HCT116 (cell line): ENCODE results near the gene ZNF438. TPM values are rescaled to one million over a fixed set of nuclear protein-coding genes. Genes with fewer than 3 reads are reported as not detected.

Source experiments
- ATAC-seq: fragments of 200-7000 bp; cut with Tn5 transposase; 2 replicates; pipeline ENCODE4 v1.9.1; 2020; ENCODE audit warnings: mild to moderate bottlenecking, moderate library complexity
- BruUV-seq: library from RNA; stranded (reverse); fragments of 400-500 nt; replicated peaks from 2 replicates; lab custom pipeline; 2021; lab: Mats Ljungman, UMichigan
- CTCF ChIA-PET: fragments of 300-600 bp; sonication (Branson Sonifier 250); formaldehyde crosslinking; loops from one replicate; lab custom pipeline; 2021; ENCODE audit warnings: antibody characterized with exemption; lab: Charles Lee
- POLR2A ChIA-PET: fragments of 300-600, 350-600 bp; sonication (Branson Sonifier 250); formaldehyde crosslinking; loops from one replicate; lab custom pipeline; 2021; ENCODE audit warnings: antibody characterized with exemption; lab: Charles Lee
- RAD21 ChIA-PET, 2 experiments: fragments of 300-600 bp; sonication (Branson Sonifier 250); formaldehyde crosslinking; loops; one replicate each; lab custom pipeline; 2023; ENCODE audit warnings: low total read pairs in 2 of 2; ENCODE audit not compliant: uncharacterized antibody in 2 of 2, unreplicated experiment in 2 of 2, low non-redundant PET in 1 of 2; lab: Charles Lee
- DNase-seq: peaks from one replicate; pipeline ENCODE4 v3.0.0-alpha.2; 2010; ENCODE audit warnings: low read depth, low spot score
- H2AFZ ChIP-seq: fragments of 200-600 bp; shearing (Covaris generic), sonication (generic); 2 replicates; pipeline ENCODE4 v1.6.1; 2017; ENCODE audit warnings: low read depth, mixed run types, mixed read lengths, antibody characterized with exemption, low read length; ENCODE audit not compliant: poor library complexity, severe bottlenecking
- H3K27ac ChIP-seq: 2 replicates; pipeline ENCODE4 v1.5.1; 2012; ENCODE audit warnings: low read depth, low read length
- H3K27me3 ChIP-seq: fragments of 200-600 bp; sonication (generic); 2 replicates; pipeline ENCODE4 v1.6.1; 2016; ENCODE audit warnings: mixed run types, low read length, mixed read lengths; ENCODE audit not compliant: insufficient read depth
- H3K36me3 ChIP-seq, 2 experiments: fragments of 200-500 bp in 1 of 2; fragments of 200-600 bp in 1 of 2; sonication (Bioruptor generic) in 1 of 2; sonication (generic) in 1 of 2; 2 replicates each; pipeline versions ENCODE4 v1.5.1 to v1.6.1; 2014 to 2016; ENCODE audit warnings: low read length in 2 of 2, inconsistent platforms in 1 of 2, mixed read lengths in 1 of 2, mixed run types in 1 of 2; ENCODE audit not compliant: insufficient read depth in 2 of 2, control insufficient read depth in 1 of 2
- H3K4me1 ChIP-seq, 2 experiments: fragments of 200-600 bp in 1 of 2; sonication (generic) in 1 of 2; 2 replicates each; pipeline versions ENCODE4 v1.5.1 to v1.6.1; 2012 to 2017; ENCODE audit warnings: low read length in 2 of 2, inconsistent platforms in 1 of 2, mild to moderate bottlenecking in 1 of 2, mixed read lengths in 1 of 2, mixed run types in 1 of 2, moderate library complexity in 1 of 2; ENCODE audit not compliant: insufficient read depth in 2 of 2, control insufficient read depth in 1 of 2
- H3K4me2 ChIP-seq: fragments of 200-600 bp; sonication (generic); 2 replicates; pipeline ENCODE4 v1.6.1; 2017; ENCODE audit warnings: mixed run types, low read length, mixed read lengths
- H3K4me3 ChIP-seq, 2 experiments: fragments of 200-600 bp in 1 of 2; sonication (generic) in 1 of 2; replicated peaks in 1 of 2; 2 replicates each; pipeline ENCODE4 v1.5.1; 2011 to 2016; ENCODE audit warnings: low read length in 2 of 2, control low read depth in 1 of 2, low read depth in 1 of 2, mild to moderate bottlenecking in 1 of 2, mixed read lengths in 1 of 2, mixed run types in 1 of 2
- H3K79me2 ChIP-seq: fragments of 200-600 bp; sonication (generic); 2 replicates; pipeline ENCODE4 v1.6.1; 2017; ENCODE audit warnings: mild to moderate bottlenecking, mixed run types, low read length, moderate library complexity, mixed read lengths; ENCODE audit not compliant: insufficient read depth
- H3K9ac ChIP-seq: fragments of 200-600 bp; sonication (generic); 2 replicates; pipeline ENCODE4 v1.6.1; 2016; ENCODE audit warnings: low read length, mixed read lengths
- H3K9me2 ChIP-seq: fragments of 200-600 bp; sonication (generic), shearing (Covaris generic); 2 replicates; pipeline ENCODE4 v1.6.1; 2017; ENCODE audit warnings: mixed run types, mild to moderate bottlenecking, moderate library complexity; ENCODE audit not compliant: insufficient read depth
- H3K9me3 ChIP-seq, 2 experiments: fragments of 200-500 bp in 1 of 2; fragments of 200-600 bp in 1 of 2; sonication (Bioruptor generic) in 1 of 2; sonication (generic) in 1 of 2; 2 replicates each; pipeline ENCODE4 v1.6.1; 2014 to 2017; ENCODE audit warnings: low read length in 2 of 2, mixed read lengths in 2 of 2, inconsistent platforms in 1 of 2, low read depth in 1 of 2, mild to moderate bottlenecking in 1 of 2, mixed run types in 1 of 2, moderate library complexity in 1 of 2; ENCODE audit not compliant: control insufficient read depth in 1 of 2, insufficient read depth in 1 of 2
- H4K20me1 ChIP-seq: fragments of 200-600 bp; sonication (generic), shearing (Covaris generic); 2 replicates; pipeline ENCODE4 v1.6.1; 2017; ENCODE audit warnings: mixed run types, mild to moderate bottlenecking, moderate library complexity; ENCODE audit not compliant: insufficient read depth
- CBX3 ChIP-seq: IDR thresholded peaks from 2 replicates; pipeline ENCODE4 v1.6.1; 2012; ENCODE audit warnings: low read depth
- CEBPB ChIP-seq: IDR thresholded peaks from 2 replicates; pipeline ENCODE4 v1.6.1; 2012; ENCODE audit warnings: low read depth
- MAX ChIP-seq: IDR thresholded peaks from 2 replicates; pipeline ENCODE4 v1.6.1; 2012
- SIN3A ChIP-seq: IDR thresholded peaks from 2 replicates; pipeline ENCODE4 v1.6.1; 2012; ENCODE audit warnings: low read depth
- SP1 ChIP-seq: IDR thresholded peaks from 2 replicates; pipeline ENCODE4 v1.6.1; 2012; ENCODE audit warnings: low read depth
- intact Hi-C: fragments of 100-400 bp; cut with micrococcal nuclease; formaldehyde crosslinking; loops from 2 replicates; pipeline ENCODE4 v1.10.0; 2022
- total RNA-seq: library from RNA; stranded (reverse); gene quantifications from one replicate; pipeline ENCODE4 v1.2.1, GENCODE V29; 2021; ENCODE audit not compliant: unreplicated experiment
- TF ChIP-seq, protein P1 (sequence below): IDR thresholded peaks from 2 replicates; pipeline ENCODE4 v1.6.1; 2011; ENCODE audit warnings: mild to moderate bottlenecking, low read length, moderate library complexity; ENCODE audit not compliant: insufficient replicate concordance; ENCODE audit errors: extremely low read depth

ZNF438 gene
- total RNA-seq, 1 experiment from 2014 or later: 3.3 TPM

DNA sequence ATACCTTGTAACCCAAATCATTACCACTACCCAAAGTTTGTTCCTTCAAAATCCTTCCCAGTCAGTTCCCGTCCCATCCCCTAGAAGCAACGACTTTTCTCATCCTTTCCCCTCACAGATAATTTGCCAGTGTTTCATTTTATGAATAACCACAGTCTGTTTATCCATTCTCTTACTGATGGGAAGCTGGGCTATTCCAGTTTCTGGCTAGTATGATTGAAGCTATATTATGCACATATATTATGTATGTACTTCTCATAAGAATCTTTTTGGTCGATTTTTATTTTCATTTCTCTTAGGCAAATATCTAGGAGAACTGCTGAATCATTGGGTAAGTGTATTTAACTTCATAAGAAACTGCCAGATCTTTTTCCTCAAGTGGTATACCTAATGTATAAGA is 114.6 kb downstream of the ZNF438 start:
- RAD21 ChIA-PET: no interaction called here
- POLR2A ChIA-PET: no interaction called here
- CTCF ChIA-PET: no interaction called here

DNA sequence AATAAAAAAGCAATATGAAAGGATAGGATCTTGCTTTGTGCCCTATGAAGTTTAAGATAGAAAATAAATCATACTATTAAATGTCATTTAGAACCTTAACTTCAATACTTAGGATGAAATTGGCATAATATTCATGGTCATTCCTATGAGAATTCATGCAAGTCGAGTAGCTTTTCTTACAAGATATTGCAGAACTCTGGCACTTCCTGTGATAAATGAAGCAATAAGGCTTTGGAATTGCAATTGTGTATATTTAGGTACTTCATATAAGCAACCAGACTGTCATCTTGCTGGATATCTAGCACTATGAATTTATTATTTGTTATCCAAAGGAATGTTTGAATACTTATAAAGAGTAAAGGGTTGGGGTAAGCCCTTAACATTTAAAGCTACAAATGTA is 116.5 kb downstream of the ZNF438 start:
- H3K36me3 ChIP-seq: no peaks in the 10 kb centered on the region
- ChIA-PET RAD21 (no interaction called here), CTCF (no interaction called here), POLR2A (no interaction called here)
- no peaks in the 10 kb centered on the region for H3K27me3 ChIP-seq
- BruUV-seq: no TSS peak
- no peak overlapping the region for H3K9ac ChIP-seq
- H3K9me2 ChIP-seq: no peaks in the 10 kb centered on the region; the same call in 1 of the 2 replicates
- ATAC-seq (no peak), DNase-seq (no peak)
- no peaks in the 10 kb centered on the region for H3K9me3 ChIP-seq
- no peaks in the 10 kb centered on the region for H3K4me1 ChIP-seq
- H3K27ac ChIP-seq: no peak overlapping the region
- H4K20me1 ChIP-seq: no peaks in the 10 kb centered on the region
- no peaks in the 10 kb centered on the region for H3K79me2 ChIP-seq
- no peak overlapping the region for H3K4me3 ChIP-seq
- no peak overlapping the region for H2AFZ ChIP-seq
- intact Hi-C loops: no loop called here
- no peak overlapping the region for H3K4me2 ChIP-seq
- TF ChIP-seq SIN3A (no peak), SP1 (no peak), MAX (no peak), CEBPB (no peak)
- TF ChIP-seq, protein P1, sequence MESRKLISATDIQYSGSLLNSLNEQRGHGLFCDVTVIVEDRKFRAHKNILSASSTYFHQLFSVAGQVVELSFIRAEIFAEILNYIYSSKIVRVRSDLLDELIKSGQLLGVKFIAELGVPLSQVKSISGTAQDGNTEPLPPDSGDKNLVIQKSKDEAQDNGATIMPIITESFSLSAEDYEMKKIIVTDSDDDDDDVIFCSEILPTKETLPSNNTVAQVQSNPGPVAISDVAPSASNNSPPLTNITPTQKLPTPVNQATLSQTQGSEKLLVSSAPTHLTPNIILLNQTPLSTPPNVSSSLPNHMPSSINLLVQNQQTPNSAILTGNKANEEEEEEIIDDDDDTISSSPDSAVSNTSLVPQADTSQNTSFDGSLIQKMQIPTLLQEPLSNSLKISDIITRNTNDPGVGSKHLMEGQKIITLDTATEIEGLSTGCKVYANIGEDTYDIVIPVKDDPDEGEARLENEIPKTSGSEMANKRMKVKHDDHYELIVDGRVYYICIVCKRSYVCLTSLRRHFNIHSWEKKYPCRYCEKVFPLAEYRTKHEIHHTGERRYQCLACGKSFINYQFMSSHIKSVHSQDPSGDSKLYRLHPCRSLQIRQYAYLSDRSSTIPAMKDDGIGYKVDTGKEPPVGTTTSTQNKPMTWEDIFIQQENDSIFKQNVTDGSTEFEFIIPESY: no peak

More for the DNA sequence above, 114.6 kb downstream of the ZNF438 start:
- no peak overlapping the region for H2AFZ ChIP-seq
- H3K27me3 ChIP-seq: no peaks in the 10 kb centered on the region
- H3K79me2 ChIP-seq: no peaks in the 10 kb centered on the region
- intact Hi-C loops: no loop called here
- no peaks in the 10 kb centered on the region for H3K36me3 ChIP-seq
- ATAC-seq (no peak), DNase-seq (no peak)
- no peaks in the 10 kb centered on the region; the same call in 1 of the 2 replicates for H3K9me2 ChIP-seq
- H3K4me3 ChIP-seq: no peak overlapping the region
- no peaks in the 10 kb centered on the region for H3K4me1 ChIP-seq
- no peak overlapping the region for H3K27ac ChIP-seq
- H3K9me3 ChIP-seq: no peaks in the 10 kb centered on the region
- no peak overlapping the region for H3K9ac ChIP-seq
- no peaks in the 10 kb centered on the region for H4K20me1 ChIP-seq
- no peak overlapping the region for H3K4me2 ChIP-seq
- TF ChIP-seq CBX3: no peak
- no TSS peak for BruUV-seq
